Stimulated activated CD4-positive, alpha-beta T cell treated with anti-CD3 and anti-CD28 coated beads, Interleukin-12 subunit alpha, Interleukin-12 subunit beta, amount 100 ng/mL, for 48 hours (primary cell): ENCODE data around the gene HOXB7.

Source experiments
- DNase-seq, 3 donors: peaks; one replicate each; pipeline ENCODE4 v3.0.0-alpha.2; 2020; ENCODE audit warnings: low read depth in 2 of 3, low spot score in 1 of 3

HOXB7 gene

GRCh38 chr17:48583708-48584222, 27.1 kb downstream of the HOXB7 start:
- no peak for DNase-seq

GRCh38 chr17:48582750-48583069, 28.1 kb downstream of the HOXB7 start:
- no peak for DNase-seq

- no peak for DNase-seq
Measured at GRCh38 chr17:48579760-48580554, 30.9 kb downstream of the HOXB7 start.

GRCh38 chr17:48579471-48579759, 31.4 kb downstream of the HOXB7 start:
- no peak for DNase-seq

- DNase-seq = no peak
Measured at GRCh38 chr17:48578616-48579470, 32.0 kb downstream of the HOXB7 start.

GRCh38 chr17:48577946-48578615, 32.7 kb downstream of the HOXB7 start, which contains the start of gene HOXB4:
HOXB4 (minus strand) TSS chr17:48578350; CDS start chr17:48578319, 31 bp downstream.
- peak in 2 of 3 donors; percentile 44 to 63 for DNase-seq

GRCh38 chr17:48577330-48577945, 33.4 kb downstream of the HOXB7 start:
- no peak for DNase-seq

GRCh38 chr17:48576479-48577309, 34.1 kb downstream of the HOXB7 start:
- no peak for DNase-seq

GRCh38 chr17:48575673-48576478, 34.9 kb downstream of the HOXB7 start:
- no peak for DNase-seq

GRCh38 chr17:48575066-48575582, 35.7 kb downstream of the HOXB7 start:
- DNase-seq = no peak

GRCh38 chr17:48574505-48575065, 36.2 kb downstream of the HOXB7 start:
- no peak for DNase-seq

GRCh38 chr17:48571826-48572417, 38.9 kb downstream of the HOXB7 start:
- no peak for DNase-seq

GRCh38 chr17:48571024-48571818, 39.6 kb downstream of the HOXB7 start:
- DNase-seq = no peak

- no peak for DNase-seq
Measured at GRCh38 chr17:48570325-48571023, 40.3 kb downstream of the HOXB7 start.

- DNase-seq = no peak
Measured at GRCh38 chr17:48569674-48570324, 41.0 kb downstream of the HOXB7 start.

- no peak for DNase-seq
Measured at GRCh38 chr17:48569240-48569582, 41.6 kb downstream of the HOXB7 start.
